Fibroblast of pulmonary artery (primary cell): ENCODE results near the gene ARRDC3.

Source experiments
- DNase-seq: peaks from one replicate; pipeline ENCODE4 v3.0.0-alpha.2; 2010; ENCODE audit warnings: low read depth
- H3K4me3 ChIP-seq: replicated peaks from 2 replicates; pipeline ENCODE4 v1.5.1; 2011; ENCODE audit warnings: low read depth, mild to moderate bottlenecking, control low read depth, low read length, moderate library complexity
- CTCF ChIP-seq: IDR thresholded peaks from 2 replicates; pipeline ENCODE4 v1.5.1; 2011; ENCODE audit warnings: mild to moderate bottlenecking, control low read depth, low read length, inconsistent platforms; ENCODE audit errors: missing control alignments

Gene ARRDC3

GRCh38 chr5:91373006-91373405 lies 10.1 kb downstream of the ARRDC3 start:
- no peak for TF ChIP-seq CTCF
- DNase-seq: no peak
- no peak overlapping the region for H3K4me3 ChIP-seq

GRCh38 chr5:91369480-91369879 lies 13.6 kb downstream of the ARRDC3 start:
- DNase-seq: no peak
- H3K4me3 ChIP-seq: no peak overlapping the region
- TF ChIP-seq CTCF: no peak

GRCh38 chr5:91367908-91368648 lies 15.0 kb downstream of the ARRDC3 start:
- no peak for DNase-seq
- no peak overlapping the region for H3K4me3 ChIP-seq
- no peak for TF ChIP-seq CTCF

- no peak overlapping the region for H3K4me3 ChIP-seq
- DNase-seq: no peak
- no peak for TF ChIP-seq CTCF
Measured at GRCh38 chr5:91367344-91367743, 15.8 kb downstream of the ARRDC3 start.

- no peak for DNase-seq
- H3K4me3 ChIP-seq: no peak overlapping the region
- no peak for TF ChIP-seq CTCF
Measured at GRCh38 chr5:91366551-91366950, 16.6 kb downstream of the ARRDC3 start.

GRCh38 chr5:91365498-91365897 lies 17.6 kb downstream of the ARRDC3 start:
- DNase-seq: no peak
- H3K4me3 ChIP-seq: no peak overlapping the region
- TF ChIP-seq CTCF: no peak

- no peak for TF ChIP-seq CTCF
- no peak for DNase-seq
- no peak overlapping the region for H3K4me3 ChIP-seq
Measured at GRCh38 chr5:91362935-91363334, 20.2 kb downstream of the ARRDC3 start.
